Measurements from ENCODE around the gene TPCN2.

DNA sequence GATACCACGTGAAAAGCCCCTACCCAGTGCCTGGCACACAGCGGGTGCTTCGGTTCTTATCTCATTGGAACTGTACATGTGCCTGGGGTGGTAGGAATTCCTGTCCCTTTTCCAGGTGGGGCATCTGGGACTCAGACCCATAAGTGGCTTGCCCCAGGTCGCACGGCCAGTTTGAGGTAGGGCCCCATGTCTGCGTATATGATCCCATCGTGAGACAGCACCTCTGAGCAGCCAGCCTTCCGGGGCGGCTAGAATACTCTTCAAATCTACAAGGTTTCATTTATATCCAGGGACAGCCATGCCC, 73.5 kb downstream of the TPCN2 start:
- TF ChIP-seq, protein P1, sequence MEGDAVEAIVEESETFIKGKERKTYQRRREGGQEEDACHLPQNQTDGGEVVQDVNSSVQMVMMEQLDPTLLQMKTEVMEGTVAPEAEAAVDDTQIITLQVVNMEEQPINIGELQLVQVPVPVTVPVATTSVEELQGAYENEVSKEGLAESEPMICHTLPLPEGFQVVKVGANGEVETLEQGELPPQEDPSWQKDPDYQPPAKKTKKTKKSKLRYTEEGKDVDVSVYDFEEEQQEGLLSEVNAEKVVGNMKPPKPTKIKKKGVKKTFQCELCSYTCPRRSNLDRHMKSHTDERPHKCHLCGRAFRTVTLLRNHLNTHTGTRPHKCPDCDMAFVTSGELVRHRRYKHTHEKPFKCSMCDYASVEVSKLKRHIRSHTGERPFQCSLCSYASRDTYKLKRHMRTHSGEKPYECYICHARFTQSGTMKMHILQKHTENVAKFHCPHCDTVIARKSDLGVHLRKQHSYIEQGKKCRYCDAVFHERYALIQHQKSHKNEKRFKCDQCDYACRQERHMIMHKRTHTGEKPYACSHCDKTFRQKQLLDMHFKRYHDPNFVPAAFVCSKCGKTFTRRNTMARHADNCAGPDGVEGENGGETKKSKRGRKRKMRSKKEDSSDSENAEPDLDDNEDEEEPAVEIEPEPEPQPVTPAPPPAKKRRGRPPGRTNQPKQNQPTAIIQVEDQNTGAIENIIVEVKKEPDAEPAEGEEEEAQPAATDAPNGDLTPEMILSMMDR (IDR thresholded peaks at IDR 0.05): no peak
- no peak for TF ChIP-seq POLR2A (IDR thresholded peaks at IDR 0.05)
- TF ChIP-seq EP300 (IDR thresholded peaks at IDR 0.05): no peak
